Measurements from ENCODE around the gene GNRHR. TPM values are rescaled to one million over a fixed set of nuclear protein-coding genes. Genes with fewer than 3 reads are reported as not detected.
A peak's percentile ranks its signal among the peaks of the same experiment; 100 is the strongest.

Gene GNRHR
- total RNA-seq, 2 donors from 2014 or later = not detected

GRCh38 chr4:67776746-67777145 lies 22.6 kb upstream of the GNRHR start:
- 58% methylated on average over 1 of the region's 1 CpG; no CpG with 5 or more reads in 1 of the 2 experiments for WGBS, 2 experiments (ENCODE audit: insufficient coverage in 1 of 2, insufficient read length in 1 of 2)
- Mint-ChIP-seq H3K4me3 (no peak overlapping the region), H3K27me3 (ENCODE audit: insufficient read depth) (no peaks in the 10 kb centered on the region), H3K9me3 (no peaks in the 10 kb centered on the region), H3K36me3 (ENCODE audit: low read depth) (no peaks in the 10 kb centered on the region), H3K27ac (no peak overlapping the region), H3K4me1 (peaks cover 3% of the 10 kb centered on the region)
- Histone ChIP-seq H3K9me3 (ENCODE audit: control insufficient read depth, low read length) (no peaks in the 10 kb centered on the region), H3K9ac (ENCODE audit: extremely low read depth, low read length, poor library complexity, severe bottlenecking) (no peak overlapping the region), H3K4me1 (ENCODE audit: control insufficient read depth, insufficient read depth, low read length) (no peaks in the 10 kb centered on the region), H3K27me3 (ENCODE audit: control insufficient read depth, insufficient read depth, low read length, poor library complexity, severe bottlenecking) (no peaks in the 10 kb centered on the region), H3K27ac (ENCODE audit: low read depth, low read length) (no peak overlapping the region), H3K36me3 (ENCODE audit: control insufficient read depth, insufficient read depth, low read length) (no peaks in the 10 kb centered on the region), H3K4me3 (ENCODE audit: low read length) (no peak overlapping the region)
- TF ChIP-seq CTCF (conservative IDR thresholded peaks at IDR 0.05) = no peak
- DNase-seq = peak; percentile 52

- Mint-ChIP-seq H3K4me1 (peaks cover 5% of the 10 kb centered on the region), H3K4me3 (no peak overlapping the region), H3K36me3 (ENCODE audit: low read depth) (no peaks in the 10 kb centered on the region), H3K27me3 (ENCODE audit: insufficient read depth) (no peaks in the 10 kb centered on the region), H3K9me3 (no peaks in the 10 kb centered on the region), H3K27ac (peak overlapping the region; percentile 33)
- DNase-seq = no peak
- no peaks in the 10 kb centered on the region for H3K4me1 ChIP-seq (ENCODE audit: control insufficient read depth, insufficient read depth, low read length)
- H3K36me3 ChIP-seq (ENCODE audit: control insufficient read depth, insufficient read depth, low read length) = no peaks in the 10 kb centered on the region
- H3K9me3 ChIP-seq (ENCODE audit: control insufficient read depth, low read length) = no peaks in the 10 kb centered on the region
- H3K9ac ChIP-seq (ENCODE audit: extremely low read depth, low read length, poor library complexity, severe bottlenecking) = no peak overlapping the region
- H3K27me3 ChIP-seq (ENCODE audit: control insufficient read depth, insufficient read depth, low read length, poor library complexity, severe bottlenecking) = no peaks in the 10 kb centered on the region
- no peak overlapping the region for H3K4me3 ChIP-seq (ENCODE audit: low read length)
- 40 to 75% methylated on average over 1 to 2 of the region's 3 CpGs for WGBS, 2 experiments (ENCODE audit: insufficient coverage in 1 of 2, insufficient read length in 1 of 2)
- no peak for TF ChIP-seq CTCF (conservative IDR thresholded peaks at IDR 0.05)
- H3K27ac ChIP-seq (ENCODE audit: low read depth, low read length) = no peak overlapping the region
Observed at GRCh38 chr4:67770422-67770821, 16.2 kb upstream of the GNRHR start.

GRCh38 chr4:67765928-67766327 lies 11.7 kb upstream of the GNRHR start:
- H3K4me1 Mint-ChIP-seq = peaks cover 5% of the 10 kb centered on the region
- H3K36me3 Mint-ChIP-seq (ENCODE audit: low read depth) = no peaks in the 10 kb centered on the region
- TF ChIP-seq CTCF (conservative IDR thresholded peaks at IDR 0.05) = no peak
- no peak for DNase-seq
- no peaks in the 10 kb centered on the region for H3K9me3 ChIP-seq (ENCODE audit: control insufficient read depth, low read length)
- H3K4me1 ChIP-seq (ENCODE audit: control insufficient read depth, insufficient read depth, low read length) = no peaks in the 10 kb centered on the region
- H3K4me3 Mint-ChIP-seq = no peak overlapping the region
- no peaks in the 10 kb centered on the region for H3K27me3 ChIP-seq (ENCODE audit: control insufficient read depth, insufficient read depth, low read length, poor library complexity, severe bottlenecking)
- no peaks in the 10 kb centered on the region for H3K36me3 ChIP-seq (ENCODE audit: control insufficient read depth, insufficient read depth, low read length)
- H3K9ac ChIP-seq (ENCODE audit: extremely low read depth, low read length, poor library complexity, severe bottlenecking) = no peak overlapping the region
- 100% methylated on average over 1 of the region's 1 CpG; no CpG with 5 or more reads in 1 of the 2 experiments for WGBS, 2 experiments (ENCODE audit: insufficient coverage in 1 of 2, insufficient read length in 1 of 2)
- no peaks in the 10 kb centered on the region for H3K27me3 Mint-ChIP-seq (ENCODE audit: insufficient read depth)
- no peak overlapping the region for H3K27ac ChIP-seq (ENCODE audit: low read depth, low read length)
- no peak overlapping the region for H3K4me3 ChIP-seq (ENCODE audit: low read length)
- no peaks in the 10 kb centered on the region for H3K9me3 Mint-ChIP-seq
- no peak overlapping the region for H3K27ac Mint-ChIP-seq

Data from endodermal cell (in vitro differentiated cells).